Liver (tissue), 3 donors: ENCODE measurements around the gene RAB3IP.

Experiments
- HNF4G ChIP-seq: IDR thresholded peaks from 2 replicates; pipeline ENCODE4 v1.6.1; 2016; ENCODE audit warnings: antibody characterized with exemption
- SP1 ChIP-seq: IDR thresholded peaks from 2 replicates; pipeline ENCODE4 v1.6.1; 2018; ENCODE audit warnings: antibody characterized with exemption, mild to moderate bottlenecking
- TF ChIP-seq, protein P1 (sequence below): fragments of 150-350 bp; IDR thresholded peaks from 2 replicates; pipeline ENCODE4 v1.5.1; 2017; ENCODE audit warnings: improper control_type of control experiment, low read depth, low read length; ENCODE audit not compliant: missing input control
- donor health status: healthy.
- donor health status: healthy.

DNA sequence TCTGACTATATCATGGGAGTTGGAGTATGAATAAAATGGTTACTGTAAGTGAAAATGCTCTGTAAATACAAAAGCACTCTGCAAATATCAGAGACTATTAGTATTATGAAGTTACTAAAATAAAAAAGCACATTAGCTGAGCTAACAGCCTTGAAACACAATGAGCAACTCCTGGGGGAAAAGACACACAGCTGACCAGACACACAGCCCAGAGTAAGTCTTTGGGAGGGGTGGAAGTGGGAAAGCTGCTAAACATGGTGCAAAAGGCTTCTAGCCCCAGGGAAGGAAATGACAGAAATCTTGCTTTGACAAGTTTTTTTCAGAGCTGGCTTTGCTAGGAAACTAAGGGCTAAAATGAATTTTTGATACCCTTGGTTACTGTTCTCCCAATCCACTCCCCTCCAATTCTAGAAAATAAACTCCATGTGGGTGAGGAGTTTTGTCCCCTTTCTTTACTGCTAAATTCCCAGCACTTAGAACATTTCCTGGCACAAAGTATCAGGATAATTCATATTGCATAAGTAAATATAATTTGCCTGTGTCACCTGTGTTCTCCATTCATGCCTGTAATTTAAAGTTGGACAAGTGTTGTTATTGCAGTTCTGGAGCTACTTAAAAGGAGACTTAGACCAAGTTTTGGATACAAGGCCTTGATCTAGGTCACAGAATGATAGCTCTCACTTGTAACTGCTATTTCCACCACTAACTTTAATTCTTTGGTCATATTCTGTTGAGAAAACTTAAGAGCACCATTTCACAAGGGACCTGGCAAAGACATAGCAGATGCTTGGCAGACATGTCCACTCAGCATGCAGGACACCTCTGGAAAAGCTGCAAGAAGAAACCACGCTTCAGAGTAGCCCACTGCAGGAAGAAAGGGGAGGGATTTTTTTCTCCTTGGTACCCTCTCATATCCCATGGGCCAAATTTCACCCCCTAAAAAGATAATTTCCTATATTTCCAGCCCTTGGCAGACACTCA, 19.0 kb upstream of the RAB3IP start:
- TF ChIP-seq SP1 (no peak), HNF4G (no peak)
- TF ChIP-seq, protein P1, sequence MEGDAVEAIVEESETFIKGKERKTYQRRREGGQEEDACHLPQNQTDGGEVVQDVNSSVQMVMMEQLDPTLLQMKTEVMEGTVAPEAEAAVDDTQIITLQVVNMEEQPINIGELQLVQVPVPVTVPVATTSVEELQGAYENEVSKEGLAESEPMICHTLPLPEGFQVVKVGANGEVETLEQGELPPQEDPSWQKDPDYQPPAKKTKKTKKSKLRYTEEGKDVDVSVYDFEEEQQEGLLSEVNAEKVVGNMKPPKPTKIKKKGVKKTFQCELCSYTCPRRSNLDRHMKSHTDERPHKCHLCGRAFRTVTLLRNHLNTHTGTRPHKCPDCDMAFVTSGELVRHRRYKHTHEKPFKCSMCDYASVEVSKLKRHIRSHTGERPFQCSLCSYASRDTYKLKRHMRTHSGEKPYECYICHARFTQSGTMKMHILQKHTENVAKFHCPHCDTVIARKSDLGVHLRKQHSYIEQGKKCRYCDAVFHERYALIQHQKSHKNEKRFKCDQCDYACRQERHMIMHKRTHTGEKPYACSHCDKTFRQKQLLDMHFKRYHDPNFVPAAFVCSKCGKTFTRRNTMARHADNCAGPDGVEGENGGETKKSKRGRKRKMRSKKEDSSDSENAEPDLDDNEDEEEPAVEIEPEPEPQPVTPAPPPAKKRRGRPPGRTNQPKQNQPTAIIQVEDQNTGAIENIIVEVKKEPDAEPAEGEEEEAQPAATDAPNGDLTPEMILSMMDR, result no peak
